Nephron progenitor cell (in vitro differentiated cells): ENCODE measurements around the gene NTRK3.

Experiments
- DNase-seq: peaks from one replicate; pipeline ENCODE4 v3.0.0; 2021
- H3K27ac Mint-ChIP-seq: 2 replicates; pipeline ENCODE4 v1.8.0; 2021; ENCODE audit warnings: mild to moderate bottlenecking, moderate library complexity, mixed read lengths
- H3K27me3 Mint-ChIP-seq: 2 replicates; pipeline ENCODE4 v1.8.0; 2021; ENCODE audit warnings: mild to moderate bottlenecking, low read depth, mixed read lengths; ENCODE audit not compliant: poor library complexity
- H3K36me3 Mint-ChIP-seq: 2 replicates; pipeline ENCODE4 v1.8.0; 2021; ENCODE audit warnings: low read depth, mixed read lengths
- H3K4me1 Mint-ChIP-seq: 2 replicates; pipeline ENCODE4 v1.8.0; 2021; ENCODE audit warnings: mixed read lengths
- H3K4me3 Mint-ChIP-seq: 2 replicates; pipeline ENCODE4 v1.8.0; 2021; ENCODE audit warnings: mild to moderate bottlenecking, moderate library complexity, mixed read lengths
- H3K9me3 Mint-ChIP-seq: 2 replicates; pipeline ENCODE4 v1.8.0; 2021; ENCODE audit warnings: mild to moderate bottlenecking, moderate library complexity, mixed read lengths
- TF ChIP-seq, protein P1 (sequence below): fragments of 200-600 bp; sonication (generic); IDR thresholded peaks from 2 replicates; pipeline ENCODE4 v1.5.0; 2021; ENCODE audit warnings: antibody characterized with exemption

NTRK3 gene

DNA sequence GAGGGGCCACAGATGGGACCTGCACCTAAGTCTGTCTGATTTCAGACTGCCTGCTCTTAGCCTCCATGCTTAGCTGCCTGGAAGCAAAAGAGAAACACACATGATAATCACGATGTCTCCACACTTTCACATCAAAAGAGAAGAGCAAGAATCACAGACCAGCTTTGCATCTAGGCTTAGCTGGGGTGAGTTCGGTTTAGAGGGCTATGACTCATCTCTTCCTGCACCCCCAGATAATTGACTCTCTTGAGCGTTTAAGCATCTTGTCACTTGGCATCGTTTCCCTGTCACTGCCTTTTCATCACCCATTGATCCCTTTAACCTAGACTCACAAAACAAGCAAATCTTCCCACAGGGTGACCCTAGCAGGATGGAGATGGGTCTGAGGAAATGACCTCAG is 124.0 kb downstream of the NTRK3 start:
- DNase-seq = no peak
- Mint-ChIP-seq H3K9me3 (no peaks in the 10 kb centered on the region), H3K36me3 (no peaks in the 10 kb centered on the region), H3K4me3 (no peak overlapping the region), H3K4me1 (peaks cover 3% of the 10 kb centered on the region), H3K27me3 (peaks cover 27% of the 10 kb centered on the region), H3K27ac (no peak overlapping the region)
- TF ChIP-seq, protein P1, sequence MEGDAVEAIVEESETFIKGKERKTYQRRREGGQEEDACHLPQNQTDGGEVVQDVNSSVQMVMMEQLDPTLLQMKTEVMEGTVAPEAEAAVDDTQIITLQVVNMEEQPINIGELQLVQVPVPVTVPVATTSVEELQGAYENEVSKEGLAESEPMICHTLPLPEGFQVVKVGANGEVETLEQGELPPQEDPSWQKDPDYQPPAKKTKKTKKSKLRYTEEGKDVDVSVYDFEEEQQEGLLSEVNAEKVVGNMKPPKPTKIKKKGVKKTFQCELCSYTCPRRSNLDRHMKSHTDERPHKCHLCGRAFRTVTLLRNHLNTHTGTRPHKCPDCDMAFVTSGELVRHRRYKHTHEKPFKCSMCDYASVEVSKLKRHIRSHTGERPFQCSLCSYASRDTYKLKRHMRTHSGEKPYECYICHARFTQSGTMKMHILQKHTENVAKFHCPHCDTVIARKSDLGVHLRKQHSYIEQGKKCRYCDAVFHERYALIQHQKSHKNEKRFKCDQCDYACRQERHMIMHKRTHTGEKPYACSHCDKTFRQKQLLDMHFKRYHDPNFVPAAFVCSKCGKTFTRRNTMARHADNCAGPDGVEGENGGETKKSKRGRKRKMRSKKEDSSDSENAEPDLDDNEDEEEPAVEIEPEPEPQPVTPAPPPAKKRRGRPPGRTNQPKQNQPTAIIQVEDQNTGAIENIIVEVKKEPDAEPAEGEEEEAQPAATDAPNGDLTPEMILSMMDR = no peak

DNA sequence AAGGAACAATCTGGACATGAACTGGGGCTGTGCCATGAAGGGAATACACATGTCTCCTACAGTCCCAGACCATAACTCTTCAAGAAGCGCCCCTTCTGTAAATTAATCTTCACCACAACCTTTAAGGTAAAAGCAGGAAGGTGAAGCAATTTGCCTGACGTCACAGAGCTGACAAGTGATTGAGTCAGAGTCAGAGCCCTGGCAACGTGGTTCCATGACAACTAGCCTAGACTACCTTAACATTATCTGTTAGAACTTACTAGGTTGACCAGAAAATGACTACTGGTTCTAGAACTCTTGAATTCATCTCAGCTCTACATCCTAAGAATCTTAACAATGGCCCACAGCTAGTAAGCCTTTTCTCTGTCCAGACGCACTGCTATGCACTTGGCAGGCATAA is 124.6 kb downstream of the NTRK3 start:
- Mint-ChIP-seq H3K4me1 (peaks cover 9% of the 10 kb centered on the region), H3K27ac (no peak overlapping the region), H3K36me3 (no peaks in the 10 kb centered on the region), H3K27me3 (peaks cover 27% of the 10 kb centered on the region), H3K4me3 (no peak overlapping the region), H3K9me3 (no peaks in the 10 kb centered on the region)
- TF ChIP-seq, protein P1 = no peak
- no peak for DNase-seq

DNA sequence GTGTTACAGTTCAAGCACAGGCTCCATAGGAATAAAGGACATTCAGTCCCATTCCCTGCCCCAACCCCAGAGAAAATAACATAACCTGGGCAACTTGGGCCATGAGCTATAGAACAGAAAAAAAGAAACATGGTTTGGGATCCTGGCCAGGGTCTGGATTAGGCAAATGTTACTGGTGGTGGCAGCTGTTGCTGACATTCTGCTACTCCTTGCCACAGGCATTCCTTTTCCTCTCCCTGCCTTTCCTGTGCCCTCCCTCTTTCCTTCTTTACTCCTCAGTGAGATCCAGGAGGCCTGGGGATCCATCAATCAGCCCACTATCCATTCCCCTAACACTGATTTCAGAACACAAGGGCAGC is 129.1 kb downstream of the NTRK3 start:
- TF ChIP-seq, protein P1 = no peak
- DNase-seq = no peak
- Mint-ChIP-seq H3K9me3 (no peaks in the 10 kb centered on the region), H3K4me3 (no peak overlapping the region), H3K27ac (no peak overlapping the region), H3K27me3 (peaks cover 13% of the 10 kb centered on the region), H3K36me3 (no peaks in the 10 kb centered on the region), H3K4me1 (peaks cover 21% of the 10 kb centered on the region)

DNA sequence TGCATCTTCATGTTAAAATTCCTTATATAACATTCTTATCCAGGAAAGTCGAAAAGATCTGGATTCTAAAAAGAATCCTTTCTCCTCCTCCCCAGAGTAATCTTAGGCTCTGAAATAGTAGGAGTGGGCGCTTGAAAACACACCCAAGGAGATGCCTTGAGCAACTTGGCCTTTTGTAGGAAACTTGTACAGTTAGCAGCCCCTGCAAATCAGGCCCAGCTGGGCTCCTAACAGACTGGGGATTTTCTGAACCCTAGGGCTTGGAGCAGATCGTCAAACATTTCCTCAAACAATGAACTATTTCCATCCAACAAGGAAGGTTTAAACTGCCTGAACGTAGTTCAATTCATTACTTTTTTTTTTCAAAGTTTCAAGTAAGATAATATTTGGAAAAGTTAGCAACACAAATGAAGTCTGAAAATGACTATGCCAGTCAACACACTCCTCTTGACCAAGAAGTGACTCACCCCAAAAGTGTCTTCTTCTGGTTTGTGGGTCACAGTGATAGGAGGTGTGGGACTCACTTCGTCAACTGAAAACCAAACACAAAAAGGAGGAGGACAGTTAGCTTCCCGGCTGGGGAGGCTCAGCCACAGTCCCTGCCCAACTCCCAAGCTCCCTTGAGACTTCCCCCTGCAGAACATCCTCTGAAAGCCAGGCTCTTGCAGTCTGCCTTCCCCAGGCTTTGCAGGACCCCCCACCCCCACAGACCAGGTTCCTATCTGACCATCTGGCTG is 129.7 kb downstream of the NTRK3 start:
- Mint-ChIP-seq H3K36me3 (no peaks in the 10 kb centered on the region), H3K9me3 (no peaks in the 10 kb centered on the region), H3K4me1 (peaks cover 21% of the 10 kb centered on the region), H3K4me3 (no peak overlapping the region), H3K27ac (no peak overlapping the region), H3K27me3 (peaks cover 12% of the 10 kb centered on the region)
- TF ChIP-seq, protein P1 = no peak
- no peak for DNase-seq

DNA sequence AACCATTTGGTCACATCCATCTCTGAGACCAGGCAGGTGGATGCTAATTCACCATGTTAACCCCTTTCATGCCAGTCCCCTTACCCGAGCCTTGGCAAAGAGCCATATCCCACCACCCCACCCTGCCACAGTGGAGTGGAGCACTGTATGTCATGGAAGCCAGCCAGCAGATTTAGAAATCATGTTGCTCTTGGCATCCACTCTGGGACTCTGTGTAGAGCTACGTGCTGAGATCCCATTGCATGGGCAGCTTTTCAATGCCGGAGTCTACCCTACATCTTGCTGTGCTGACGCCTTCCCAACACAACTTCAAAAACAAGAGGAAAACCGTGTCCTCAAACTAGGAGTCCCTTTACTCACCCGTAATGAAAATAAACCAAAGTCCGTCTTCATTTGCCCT is 131.0 kb downstream of the NTRK3 start:
- Mint-ChIP-seq H3K9me3 (no peaks in the 10 kb centered on the region), H3K4me3 (no peak overlapping the region), H3K27ac (no peak overlapping the region), H3K27me3 (peaks cover 12% of the 10 kb centered on the region), H3K4me1 (peaks cover 21% of the 10 kb centered on the region), H3K36me3 (no peaks in the 10 kb centered on the region)
- TF ChIP-seq, protein P1 = no peak
- no peak for DNase-seq

DNA sequence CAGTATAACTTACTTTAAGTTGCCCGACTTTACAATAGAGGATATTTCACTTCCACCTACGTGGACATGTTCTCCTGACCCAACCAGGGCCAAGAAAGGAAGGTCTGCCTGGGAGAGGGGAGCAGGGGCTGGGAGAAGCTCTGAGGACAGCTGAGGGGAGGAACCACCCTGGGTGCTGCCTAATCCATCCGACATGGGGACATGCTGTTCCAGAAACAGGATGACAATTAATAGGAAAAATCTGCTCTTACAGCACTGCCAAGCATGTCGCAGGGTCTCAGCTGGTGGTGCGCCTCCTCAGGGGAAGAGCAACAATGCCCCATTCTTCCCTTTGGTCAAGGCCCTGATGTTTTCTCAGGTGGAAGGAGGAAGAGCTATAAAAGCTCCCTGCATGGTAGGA is 132.3 kb downstream of the NTRK3 start:
- H3K9me3 Mint-ChIP-seq = no peaks in the 10 kb centered on the region
- peaks cover 21% of the 10 kb centered on the region for H3K4me1 Mint-ChIP-seq
- no peak for DNase-seq
- H3K27ac Mint-ChIP-seq = no peak overlapping the region
- no peaks in the 10 kb centered on the region for H3K36me3 Mint-ChIP-seq
- H3K4me3 Mint-ChIP-seq = no peak overlapping the region
- peaks cover 9% of the 10 kb centered on the region for H3K27me3 Mint-ChIP-seq
- TF ChIP-seq, protein P1 = no peak
